A549 (cell line): ENCODE data around the gene EPB42. TPM values are rescaled to one million over a fixed set of nuclear protein-coding genes. Genes with fewer than 3 reads are reported as not detected.

ENCODE experiments used
- ATAC-seq, 2 experiments: fragments of 200-7000 bp in 1 of 2; fragments of >200 bp in 1 of 2; cut with Nextera tagmentation in 1 of 2; cut with Tn5 transposase in 1 of 2; 3 replicates each; pipeline versions ENCODE4 v1.8.0 to v1.9.1; 2018 to 2020; ENCODE audit warnings: mild to moderate bottlenecking in 1 of 2, moderate library complexity in 1 of 2
- CTCF ChIA-PET: fragments of 300-600 bp; sonication (Branson Sonifier 250); formaldehyde crosslinking; extraction: SDS; loops from one replicate; lab custom pipeline; 2021; ENCODE audit warnings: antibody characterized with exemption, inconsistent platforms; lab: Yijun Ruan, JAX
- POLR2A ChIA-PET: fragments of 350-600 bp; formaldehyde crosslinking; extraction: SDS; loops from one replicate; lab custom pipeline; 2021; ENCODE audit warnings: antibody characterized with exemption, inconsistent platforms; lab: Yijun Ruan, JAX
- DNase-seq, 2 experiments: peaks; one replicate each; pipeline versions ENCODE4 v3.0.0 to v3.0.0-alpha.2; 2011 to 2016; ENCODE audit warnings: low read depth in 1 of 2, low spot score in 1 of 2
- FAIRE-seq: peaks from 2 replicates; lab custom pipeline; 2011; peaks lifted over from hg19 to GRCh38; lab: Jason Lieb, UNC
- H3K27ac ChIP-seq, 2 experiments: fragments of >200 bp; sonication (Bioruptor Twin); formaldehyde crosslinking; 3 replicates each; pipeline ENCODE4 v1.5.1; 2016 to 2017
- H3K4me1 ChIP-seq: fragments of >200 bp; sonication (Bioruptor Twin); formaldehyde crosslinking; 3 replicates; pipeline ENCODE4 v1.6.1; 2016
- H3K4me2 ChIP-seq: fragments of >200 bp; sonication (Bioruptor Twin); formaldehyde crosslinking; 3 replicates; pipeline ENCODE4 v1.6.1; 2016
- H3K4me3 ChIP-seq: fragments of >200 bp; sonication (Bioruptor Twin); formaldehyde crosslinking; 3 replicates; pipeline ENCODE4 v1.5.1; 2016
- H3K9me3 ChIP-seq: fragments of >200 bp; sonication (Bioruptor Twin); formaldehyde crosslinking; 3 replicates; pipeline ENCODE4 v1.6.1; 2016
- BCL3 ChIP-seq: fragments of >200 bp; sonication (Bioruptor Twin); formaldehyde crosslinking; IDR thresholded peaks from 3 replicates; pipeline ENCODE4 v1.6.1; 2016
- BHLHE40 ChIP-seq: IDR thresholded peaks from 2 replicates; pipeline ENCODE4 v1.6.1; 2012; ENCODE audit warnings: low read depth, low read length, inconsistent platforms
- CBX2 ChIP-seq: fragments of 200-600 bp; sonication (generic); IDR thresholded peaks from 2 replicates; pipeline ENCODE4 v1.6.1; 2016; ENCODE audit warnings: low read depth, mild to moderate bottlenecking, borderline replicate concordance
- CBX8 ChIP-seq: fragments of 200-600 bp; sonication (generic); IDR thresholded peaks from 2 replicates; pipeline ENCODE4 v1.6.1; 2016
- EHMT2 ChIP-seq: fragments of 200-600 bp; sonication (generic); IDR thresholded peaks from 2 replicates; pipeline ENCODE4 v1.6.1; 2016; ENCODE audit warnings: antibody characterized with exemption, low read depth, mild to moderate bottlenecking, moderate library complexity
- EP300 ChIP-seq, 2 experiments: fragments of >200 bp; sonication (Bioruptor Twin); formaldehyde crosslinking; IDR thresholded peaks; 2 replicates in 1 of 2; 3 replicates in 1 of 2; pipeline ENCODE4 v1.6.1; 2016 to 2017
- FOSL2 ChIP-seq, 2 experiments: fragments of 450-650 bp in 1 of 2; fragments of >200 bp in 1 of 2; sonication (Bioruptor Twin) in 1 of 2; formaldehyde crosslinking; IDR thresholded peaks; 2 replicates each; pipeline versions ENCODE4 v1.5.0 to v1.6.1; 2016 to 2020; ENCODE audit warnings: mild to moderate bottlenecking in 1 of 2, moderate library complexity in 1 of 2
- HDAC2 ChIP-seq: fragments of 200-600 bp; sonication (generic); IDR thresholded peaks from 2 replicates; pipeline ENCODE4 v1.6.1; 2016
- HOXA7 ChIP-seq: fragments of 250-450 bp; sonication (Bioruptor Pico); IDR thresholded peaks from 2 replicates; pipeline ENCODE4 v1.5.0; 2020; ENCODE audit warnings: mild to moderate bottlenecking, moderate library complexity
- KDM1A ChIP-seq: fragments of 200-600 bp; sonication (generic); IDR thresholded peaks from 2 replicates; pipeline ENCODE4 v1.6.1; 2016; ENCODE audit warnings: low read depth, mild to moderate bottlenecking
- KDM5A ChIP-seq: fragments of 200-600 bp; sonication (generic); IDR thresholded peaks from 2 replicates; pipeline ENCODE4 v1.6.1; 2016; ENCODE audit warnings: antibody characterized with exemption, mild to moderate bottlenecking
- MAZ ChIP-seq: fragments of 150-350 bp; IDR thresholded peaks from 2 replicates; pipeline ENCODE4 v1.6.1; 2014; ENCODE audit warnings: antibody characterized with exemption, low read depth, low read length, borderline replicate concordance
- MYC ChIP-seq: IDR thresholded peaks from 2 replicates; pipeline ENCODE4 v1.6.1; 2012; ENCODE audit warnings: mild to moderate bottlenecking, inconsistent platforms, low read length, improper control_type of control experiment, borderline replicate concordance
- NFE2L2 ChIP-seq: fragments of 150-350 bp; conservative IDR thresholded peaks from 2 replicates; pipeline ENCODE4 v1.6.1; 2014; ENCODE audit warnings: low read length
- PBX3 ChIP-seq: IDR thresholded peaks from 2 replicates; pipeline ENCODE4 v1.6.1; 2012
- RARB ChIP-seq: fragments of 250-450 bp; sonication (Bioruptor Pico); IDR thresholded peaks from 2 replicates; pipeline ENCODE4 v1.8.0; 2021; ENCODE audit warnings: mild to moderate bottlenecking, moderate library complexity
- RCOR1 ChIP-seq: fragments of 150-350 bp; IDR thresholded peaks from 2 replicates; pipeline ENCODE4 v1.6.1; 2014; ENCODE audit warnings: antibody characterized with exemption, low read length, low read depth
- SMC3 ChIP-seq: fragments of >200 bp; sonication (Bioruptor Twin); formaldehyde crosslinking; IDR thresholded peaks from 3 replicates; pipeline ENCODE4 v1.6.1; 2018; ENCODE audit warnings: inconsistent platforms
- SREBF2 ChIP-seq: fragments of 450-650 bp; IDR thresholded peaks from 2 replicates; pipeline ENCODE4 v1.6.1; 2014; ENCODE audit warnings: mild to moderate bottlenecking, moderate library complexity
- TFCP2L1 ChIP-seq: fragments of 250-450 bp; sonication (Bioruptor Pico); IDR thresholded peaks from 2 replicates; pipeline ENCODE4 v1.5.0; 2021; ENCODE audit warnings: mild to moderate bottlenecking
- ZC3H11A ChIP-seq: fragments of 450-650 bp; IDR thresholded peaks from 2 replicates; pipeline ENCODE4 v1.6.1; 2014; ENCODE audit warnings: antibody characterized with exemption, mild to moderate bottlenecking
- WGBS: methylation state at CpG from one replicate; pipeline ENCODE4 v1.1.6; 2017; ENCODE audit errors: missing lambda C conversion rate; 5-methylcytosine and 5-hydroxymethylcytosine counted together
- polyA plus RNA-seq, 4 experiments: library from polyadenylated mRNA; depleted of rRNA in 3 of 4; stranded (reverse); fragments of >200 nt; fragmentation: RNase III in 1 of 4; extraction: RNeasy Plus Mini Kit Qiagen cat#74134 plus additional on column Dnase treatment in 1 of 4; gene quantifications; 2 replicates in 3 of 4; 3 replicates in 1 of 4; pipeline ENCODE4 v1.2.3, GENCODE V29; 2011 to 2017
- TF ChIP-seq, protein P1 (sequence below): fragments of 250-450 bp; sonication (Bioruptor Pico); IDR thresholded peaks from 2 replicates; pipeline ENCODE4 v1.5.0; 2021; ENCODE audit warnings: mild to moderate bottlenecking, moderate library complexity, borderline replicate concordance
- TF ChIP-seq, protein P2 (sequence below): fragments of >200 bp; sonication (Bioruptor Twin); formaldehyde crosslinking; IDR thresholded peaks from 2 replicates; pipeline ENCODE4 v1.6.1; 2016
- TF ChIP-seq, protein P3 (sequence below): IDR thresholded peaks from 2 replicates; pipeline ENCODE4 v1.6.1; 2012; ENCODE audit warnings: low read depth, borderline replicate concordance
- TF ChIP-seq, protein P4 (sequence below): fragments of >200 bp; sonication (Bioruptor Twin); formaldehyde crosslinking; IDR thresholded peaks from 3 replicates; pipeline ENCODE4 v1.5.1; 2016

The EPB42 gene
- polyA plus RNA-seq, 2 of the 4 experiments (the other 2 are of a cell fraction): not detected

GRCh38 chr15:43244092-43244491 lies 23.3 kb upstream of the EPB42 start:
- ChIA-PET CTCF (no interaction called here), POLR2A (no interaction called here)
- TF ChIP-seq CBX2 (no peak), KDM1A (no peak), PBX3 (no peak), HDAC2 (no peak), HOXA7 (CRISPR knock-in tag) (no peak), RCOR1 (no peak), EP300 (IDR thresholded peaks at IDR 0.05) (no peak), CBX8 (no peak)
- TF ChIP-seq, protein P1, sequence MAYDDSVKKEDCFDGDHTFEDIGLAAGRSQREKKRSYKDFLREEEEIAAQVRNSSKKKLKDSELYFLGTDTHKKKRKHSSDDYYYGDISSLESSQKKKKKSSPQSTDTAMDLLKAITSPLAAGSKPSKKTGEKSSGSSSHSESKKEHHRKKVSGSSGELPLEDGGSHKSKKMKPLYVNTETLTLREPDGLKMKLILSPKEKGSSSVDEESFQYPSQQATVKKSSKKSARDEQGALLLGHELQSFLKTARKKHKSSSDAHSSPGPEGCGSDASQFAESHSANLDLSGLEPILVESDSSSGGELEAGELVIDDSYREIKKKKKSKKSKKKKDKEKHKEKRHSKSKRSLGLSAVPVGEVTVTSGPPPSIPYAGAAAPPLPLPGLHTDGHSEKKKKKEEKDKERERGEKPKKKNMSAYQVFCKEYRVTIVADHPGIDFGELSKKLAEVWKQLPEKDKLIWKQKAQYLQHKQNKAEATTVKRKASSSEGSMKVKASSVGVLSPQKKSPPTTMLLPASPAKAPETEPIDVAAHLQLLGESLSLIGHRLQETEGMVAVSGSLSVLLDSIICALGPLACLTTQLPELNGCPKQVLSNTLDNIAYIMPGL (CRISPR knock-in tag): no peak
- TF ChIP-seq, protein P2, sequence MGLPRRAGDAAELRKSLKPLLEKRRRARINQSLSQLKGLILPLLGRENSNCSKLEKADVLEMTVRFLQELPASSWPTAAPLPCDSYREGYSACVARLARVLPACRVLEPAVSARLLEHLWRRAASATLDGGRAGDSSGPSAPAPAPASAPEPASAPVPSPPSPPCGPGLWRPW: no peak
- DNase-seq: no peak
- Histone ChIP-seq H3K4me3 (no peak overlapping the region), H3K4me1 (no peaks in the 10 kb centered on the region), H3K4me2 (no peak overlapping the region), H3K27ac (no peak overlapping the region), H3K9me3 (no peaks in the 10 kb centered on the region)
- 43% methylated on average over 4 of the region's 4 CpGs for WGBS
- no peak for FAIRE-seq
- ATAC-seq: no peak

GRCh38 chr15:43243020-43243645 lies 22.3 kb upstream of the EPB42 start:
- Histone ChIP-seq H3K9me3 (no peaks in the 10 kb centered on the region), H3K4me1 (no peaks in the 10 kb centered on the region), H3K27ac (no peak overlapping the region), H3K4me2 (no peak overlapping the region), H3K4me3 (no peak overlapping the region)
- POLR2A ChIA-PET: no interaction called here
- ATAC-seq (no peak), FAIRE-seq (no peak), DNase-seq (no peak)
- 19% methylated on average over 2 of the region's 2 CpGs for WGBS
- TF ChIP-seq MYC (no peak), KDM1A (no peak), FOSL2 (IDR thresholded peaks at IDR 0.05) (no peak), FOSL2 (CRISPR knock-in tag; IDR thresholded peaks at IDR 0.05) (no peak), KDM5A (no peak), BHLHE40 (no peak), SMC3 (no peak)
- CTCF ChIA-PET: interaction anchor here (1.0 to 2.5 kb wide), 3 partner anchors 13 to 30 kb away, joined by 3 to 6 read pairs (median 5); no protein-coding TSS in a partner anchor

DNA sequence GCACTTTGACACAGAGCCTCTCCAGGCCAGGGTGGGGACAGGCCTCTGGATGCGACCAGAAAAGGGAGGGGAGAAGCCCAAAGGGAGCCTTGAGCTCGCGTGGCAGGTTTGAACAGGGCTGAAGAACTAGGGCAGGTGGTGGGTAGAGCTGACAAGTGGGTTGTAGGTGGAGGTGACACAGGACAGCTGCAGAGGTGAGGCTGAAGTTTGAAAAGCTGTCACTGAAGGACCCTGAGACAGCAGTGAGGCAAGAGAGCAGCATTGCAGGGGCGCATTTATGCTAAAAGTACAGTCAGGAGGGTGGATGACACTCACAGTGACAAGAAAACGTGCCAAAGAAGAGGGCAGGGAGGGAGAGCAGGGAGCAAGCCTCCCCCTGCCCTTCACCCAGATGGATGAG lies 21.8 kb upstream of the EPB42 start:
- H3K4me3 ChIP-seq: no peak overlapping the region
- 18% methylated on average over 5 of the region's 5 CpGs for WGBS
- no peak for FAIRE-seq
- no peak overlapping the region for H3K27ac ChIP-seq
- ATAC-seq: no peak
- no peak for DNase-seq
- no peak overlapping the region for H3K4me2 ChIP-seq
- no peaks in the 10 kb centered on the region for H3K4me1 ChIP-seq
- no peaks in the 10 kb centered on the region for H3K9me3 ChIP-seq
- CTCF ChIA-PET: interaction anchor here (1.0 to 2.5 kb wide), 4 partner anchors 13 to 29 kb away, joined by 3 to 6 read pairs (median 4); no protein-coding TSS in a partner anchor
- POLR2A ChIA-PET: no interaction called here
- TF ChIP-seq SREBF2 (no peak), BHLHE40 (no peak), EHMT2 (no peak), BCL3 (no peak), TFCP2L1 (CRISPR knock-in tag) (no peak), CBX8 (no peak), PBX3 (no peak), NFE2L2 (no peak), ZC3H11A (no peak), MAZ (no peak), RARB (no peak)
- TF ChIP-seq, protein P3, sequence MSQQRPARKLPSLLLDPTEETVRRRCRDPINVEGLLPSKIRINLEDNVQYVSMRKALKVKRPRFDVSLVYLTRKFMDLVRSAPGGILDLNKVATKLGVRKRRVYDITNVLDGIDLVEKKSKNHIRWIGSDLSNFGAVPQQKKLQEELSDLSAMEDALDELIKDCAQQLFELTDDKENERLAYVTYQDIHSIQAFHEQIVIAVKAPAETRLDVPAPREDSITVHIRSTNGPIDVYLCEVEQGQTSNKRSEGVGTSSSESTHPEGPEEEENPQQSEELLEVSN: no peak
- TF ChIP-seq, protein P4, sequence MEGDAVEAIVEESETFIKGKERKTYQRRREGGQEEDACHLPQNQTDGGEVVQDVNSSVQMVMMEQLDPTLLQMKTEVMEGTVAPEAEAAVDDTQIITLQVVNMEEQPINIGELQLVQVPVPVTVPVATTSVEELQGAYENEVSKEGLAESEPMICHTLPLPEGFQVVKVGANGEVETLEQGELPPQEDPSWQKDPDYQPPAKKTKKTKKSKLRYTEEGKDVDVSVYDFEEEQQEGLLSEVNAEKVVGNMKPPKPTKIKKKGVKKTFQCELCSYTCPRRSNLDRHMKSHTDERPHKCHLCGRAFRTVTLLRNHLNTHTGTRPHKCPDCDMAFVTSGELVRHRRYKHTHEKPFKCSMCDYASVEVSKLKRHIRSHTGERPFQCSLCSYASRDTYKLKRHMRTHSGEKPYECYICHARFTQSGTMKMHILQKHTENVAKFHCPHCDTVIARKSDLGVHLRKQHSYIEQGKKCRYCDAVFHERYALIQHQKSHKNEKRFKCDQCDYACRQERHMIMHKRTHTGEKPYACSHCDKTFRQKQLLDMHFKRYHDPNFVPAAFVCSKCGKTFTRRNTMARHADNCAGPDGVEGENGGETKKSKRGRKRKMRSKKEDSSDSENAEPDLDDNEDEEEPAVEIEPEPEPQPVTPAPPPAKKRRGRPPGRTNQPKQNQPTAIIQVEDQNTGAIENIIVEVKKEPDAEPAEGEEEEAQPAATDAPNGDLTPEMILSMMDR: no peak
